ENCODE measurements around the gene NBEAL2. TPM values are rescaled to one million over a fixed set of nuclear protein-coding genes. Genes with fewer than 3 reads are reported as not detected.
A peak's percentile ranks its signal among the peaks of the same experiment; 100 is the strongest.

Gene NBEAL2
- total RNA-seq, 1 donor from 2014 or later = 116 TPM

DNA sequence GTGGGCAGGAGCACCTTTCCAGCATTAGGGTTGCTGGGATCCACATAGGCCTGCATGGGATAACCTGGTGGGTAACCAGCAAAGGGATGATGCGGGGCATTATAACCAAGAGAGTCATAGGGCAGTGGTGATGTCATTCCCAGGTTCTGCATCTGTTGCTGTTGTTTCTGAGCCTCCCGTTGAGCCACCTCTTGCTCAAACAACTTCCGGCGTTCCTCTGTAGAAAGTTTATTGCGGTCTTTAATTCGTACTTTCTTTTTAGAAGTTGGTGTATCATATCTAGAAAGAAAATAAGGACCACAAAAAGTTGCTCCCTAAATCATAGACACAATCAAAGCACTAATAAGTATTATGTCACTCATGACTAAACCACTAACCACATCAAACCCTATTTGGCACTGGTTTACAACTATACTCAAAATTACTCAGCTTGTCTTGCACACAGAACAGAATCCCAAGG lies 77.8 kb downstream of the NBEAL2 start:
- intact Hi-C loops (cut with DNase I) = no loop called here
- DNase-seq = no peak
- TF ChIP-seq, protein P1, sequence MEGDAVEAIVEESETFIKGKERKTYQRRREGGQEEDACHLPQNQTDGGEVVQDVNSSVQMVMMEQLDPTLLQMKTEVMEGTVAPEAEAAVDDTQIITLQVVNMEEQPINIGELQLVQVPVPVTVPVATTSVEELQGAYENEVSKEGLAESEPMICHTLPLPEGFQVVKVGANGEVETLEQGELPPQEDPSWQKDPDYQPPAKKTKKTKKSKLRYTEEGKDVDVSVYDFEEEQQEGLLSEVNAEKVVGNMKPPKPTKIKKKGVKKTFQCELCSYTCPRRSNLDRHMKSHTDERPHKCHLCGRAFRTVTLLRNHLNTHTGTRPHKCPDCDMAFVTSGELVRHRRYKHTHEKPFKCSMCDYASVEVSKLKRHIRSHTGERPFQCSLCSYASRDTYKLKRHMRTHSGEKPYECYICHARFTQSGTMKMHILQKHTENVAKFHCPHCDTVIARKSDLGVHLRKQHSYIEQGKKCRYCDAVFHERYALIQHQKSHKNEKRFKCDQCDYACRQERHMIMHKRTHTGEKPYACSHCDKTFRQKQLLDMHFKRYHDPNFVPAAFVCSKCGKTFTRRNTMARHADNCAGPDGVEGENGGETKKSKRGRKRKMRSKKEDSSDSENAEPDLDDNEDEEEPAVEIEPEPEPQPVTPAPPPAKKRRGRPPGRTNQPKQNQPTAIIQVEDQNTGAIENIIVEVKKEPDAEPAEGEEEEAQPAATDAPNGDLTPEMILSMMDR (IDR thresholded peaks at IDR 0.05) = no peak
- Histone ChIP-seq H3K36me3 (peaks cover 55% of the 10 kb centered on the region), H3K27me3 (no peaks in the 10 kb centered on the region), H3K27ac (no peak overlapping the region), H3K4me3 (no peak overlapping the region), H3K9me3 (no peaks in the 10 kb centered on the region), H3K4me1 (no peaks in the 10 kb centered on the region)
- ATAC-seq = peak; percentile 20

Other genes starting within 250 kb of the NBEAL2 start
- gene MYL3, start 116.2 kb upstream of the NBEAL2 start, total RNA-seq = 3.8 TPM
- 14.9 TPM for gene PTH1R, start 101.9 kb upstream of the NBEAL2 start, total RNA-seq
- gene CCDC12, start 2.9 kb upstream of the NBEAL2 start, total RNA-seq = 42.1 TPM
- 45.9 TPM for gene SETD2, start 184.4 kb downstream of the NBEAL2 start, total RNA-seq